Colonic mucosa (tissue), 4 donors: ENCODE results near the gene AP1G1. TPM values are rescaled to one million over a fixed set of nuclear protein-coding genes. Genes with fewer than 3 reads are reported as not detected.
A peak's percentile ranks its signal among the peaks of the same experiment; 100 is the strongest.

Experiments used
- DNase-seq: peaks from one replicate; pipeline ENCODE4 v3.0.0-alpha.2; 2020
- H3K27ac ChIP-seq: fragments of 200-600 bp; one replicate; pipeline ENCODE4 v1.8.0; 2021
- H3K27me3 ChIP-seq: fragments of 200-600 bp; one replicate; pipeline ENCODE4 v1.8.0; 2021
- H3K36me3 ChIP-seq: fragments of 200-600 bp; one replicate; pipeline ENCODE4 v1.8.0; 2021
- H3K4me1 ChIP-seq: fragments of 200-600 bp; one replicate; pipeline ENCODE4 v1.8.0; 2021; ENCODE audit warnings: mild to moderate bottlenecking
- H3K4me3 ChIP-seq: fragments of 200-600 bp; one replicate; pipeline ENCODE4 v1.8.0; 2021
- H3K9ac ChIP-seq, 2 donors: one replicate each; pipeline ENCODE4 v1.7.0; 2013; ENCODE audit warnings: control low read depth in 2 of 2, low read depth in 2 of 2, low read length in 2 of 2
- H3K9me3 ChIP-seq: fragments of 200-600 bp; one replicate; pipeline ENCODE4 v1.8.0; 2021
- intact Hi-C: fragments of 100-400 bp; cut with DNase I; formaldehyde crosslinking; loops from one replicate; pipeline ENCODE4 v1.14.1; 2022
- total RNA-seq, 2 donors: library from RNA; stranded (reverse); fragmentation: NEBNext Ultra II Directional in 1 of 2; extraction: Animal tissue kit (Norgen Biotek cat#: 25700) in 1 of 2; gene quantifications; one replicate each; pipeline ENCODE4 v1.2.1, GENCODE V29; 2021
- TF ChIP-seq, protein P1 (sequence below): fragments of 200-600 bp; IDR thresholded peaks from one replicate; pipeline ENCODE4 v1.8.0; 2022; ENCODE audit warnings: antibody characterized with exemption, mild to moderate bottlenecking
- donor health status: healthy.
- donor health status: DM: no; HTN: no; CAD: no.
- donor health status: DM: no; HTN: no; CAD: no.

AP1G1 gene
- total RNA-seq, 2 donors from 2014 or later: 101 to 102 TPM

DNA sequence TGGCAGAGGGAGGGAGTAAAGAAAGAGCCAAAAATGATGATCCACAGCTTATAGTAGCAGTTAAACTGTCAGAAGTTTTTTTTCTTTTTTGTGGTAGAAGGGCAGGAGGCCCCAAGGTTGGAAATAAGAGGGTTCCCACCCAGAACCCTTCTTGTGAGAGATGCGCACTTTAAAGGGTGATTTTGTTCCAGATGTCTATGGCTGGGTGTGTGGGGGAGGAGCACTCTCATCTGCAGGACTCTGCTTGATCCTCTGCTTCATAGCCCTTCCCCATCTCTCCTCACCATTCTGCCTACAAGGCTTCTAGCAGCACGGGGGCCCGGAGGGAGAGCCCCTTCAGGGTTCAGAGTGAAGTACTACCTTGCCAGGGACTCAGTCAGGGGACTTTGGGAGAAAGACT lies 43.5 kb upstream of the AP1G1 start:
- TF ChIP-seq, protein P1, sequence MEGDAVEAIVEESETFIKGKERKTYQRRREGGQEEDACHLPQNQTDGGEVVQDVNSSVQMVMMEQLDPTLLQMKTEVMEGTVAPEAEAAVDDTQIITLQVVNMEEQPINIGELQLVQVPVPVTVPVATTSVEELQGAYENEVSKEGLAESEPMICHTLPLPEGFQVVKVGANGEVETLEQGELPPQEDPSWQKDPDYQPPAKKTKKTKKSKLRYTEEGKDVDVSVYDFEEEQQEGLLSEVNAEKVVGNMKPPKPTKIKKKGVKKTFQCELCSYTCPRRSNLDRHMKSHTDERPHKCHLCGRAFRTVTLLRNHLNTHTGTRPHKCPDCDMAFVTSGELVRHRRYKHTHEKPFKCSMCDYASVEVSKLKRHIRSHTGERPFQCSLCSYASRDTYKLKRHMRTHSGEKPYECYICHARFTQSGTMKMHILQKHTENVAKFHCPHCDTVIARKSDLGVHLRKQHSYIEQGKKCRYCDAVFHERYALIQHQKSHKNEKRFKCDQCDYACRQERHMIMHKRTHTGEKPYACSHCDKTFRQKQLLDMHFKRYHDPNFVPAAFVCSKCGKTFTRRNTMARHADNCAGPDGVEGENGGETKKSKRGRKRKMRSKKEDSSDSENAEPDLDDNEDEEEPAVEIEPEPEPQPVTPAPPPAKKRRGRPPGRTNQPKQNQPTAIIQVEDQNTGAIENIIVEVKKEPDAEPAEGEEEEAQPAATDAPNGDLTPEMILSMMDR: no peak
- Histone ChIP-seq H3K36me3 (no peaks in the 10 kb centered on the region), H3K9me3 (no peaks in the 10 kb centered on the region), H3K27ac (no peak overlapping the region), H3K9ac (no peak overlapping the region), H3K4me3 (no peak overlapping the region), H3K27me3 (no peaks in the 10 kb centered on the region), H3K4me1 (no peaks in the 10 kb centered on the region)
- intact Hi-C loops: no loop called here
- DNase-seq: no peak

- TF ChIP-seq, protein P1: no peak
- no peaks in the 10 kb centered on the region for H3K27me3 ChIP-seq
- no peak overlapping the region for H3K9ac ChIP-seq
- no peak overlapping the region for H3K27ac ChIP-seq
- no peak overlapping the region for H3K4me3 ChIP-seq
- DNase-seq: no peak
- intact Hi-C loops: no loop called here
- no peaks in the 10 kb centered on the region for H3K36me3 ChIP-seq
- H3K4me1 ChIP-seq: peaks cover 4% of the 10 kb centered on the region
- no peaks in the 10 kb centered on the region for H3K9me3 ChIP-seq
Observed at GRCh38 chr16:71851746-71852145, 43.1 kb upstream of the AP1G1 start.

DNA sequence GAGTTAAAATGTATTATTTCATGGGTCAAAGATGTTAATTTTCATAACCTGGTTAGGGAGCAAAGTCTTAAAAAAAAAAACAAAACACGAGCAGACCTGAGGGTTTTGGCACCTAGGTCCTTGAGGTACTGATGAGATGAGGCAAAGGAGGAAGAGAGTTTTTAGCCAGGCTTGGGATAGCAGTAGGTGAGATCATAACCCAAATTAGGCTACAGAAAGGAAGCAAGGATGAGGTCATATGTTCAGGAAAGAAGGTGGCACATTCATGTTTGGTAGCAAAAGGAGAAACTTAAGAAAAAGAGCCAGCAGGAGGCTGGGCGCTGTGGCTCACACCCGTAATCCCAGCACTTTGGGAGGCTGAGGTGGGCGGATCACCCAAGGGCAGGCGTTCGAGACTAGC lies 40.0 kb upstream of the AP1G1 start:
- H3K4me1 ChIP-seq: peaks cover 4% of the 10 kb centered on the region
- no peaks in the 10 kb centered on the region for H3K36me3 ChIP-seq
- no peaks in the 10 kb centered on the region for H3K27me3 ChIP-seq
- no peak for DNase-seq
- H3K4me3 ChIP-seq: no peak overlapping the region
- no peak overlapping the region for H3K9ac ChIP-seq
- no peak overlapping the region for H3K27ac ChIP-seq
- intact Hi-C loops: no loop called here
- TF ChIP-seq, protein P1: no peak
- no peaks in the 10 kb centered on the region for H3K9me3 ChIP-seq

GRCh38 chr16:71847096-71847495 lies 38.5 kb upstream of the AP1G1 start:
- Histone ChIP-seq H3K4me1 (peaks cover 4% of the 10 kb centered on the region), H3K27me3 (no peaks in the 10 kb centered on the region), H3K36me3 (no peaks in the 10 kb centered on the region), H3K4me3 (peak overlapping the region; percentile 98), H3K9ac (peak overlapping the region in 1 of 2 donors; percentile 96), H3K27ac (no peak overlapping the region), H3K9me3 (no peaks in the 10 kb centered on the region)
- DNase-seq: no peak
- TF ChIP-seq, protein P1: no peak
- intact Hi-C loops: no loop called here

- peak overlapping the region; percentile 76 for H3K27ac ChIP-seq
- TF ChIP-seq, protein P1: no peak
- H3K4me1 ChIP-seq: peaks cover 4% of the 10 kb centered on the region
- no peaks in the 10 kb centered on the region for H3K9me3 ChIP-seq
- H3K9ac ChIP-seq: peak overlapping the region; percentile 89 to 96
- H3K27me3 ChIP-seq: no peaks in the 10 kb centered on the region
- H3K4me3 ChIP-seq: peak overlapping the region; percentile 98
- intact Hi-C loops: no loop called here
- H3K36me3 ChIP-seq: no peaks in the 10 kb centered on the region
- no peak for DNase-seq
Observed at GRCh38 chr16:71846431-71846830, 37.8 kb upstream of the AP1G1 start.
